Adipocyte (in vitro differentiated cells): ENCODE data around the gene ERGIC2.
"Not testable (repeated sequence)": the region's sequence is repeated elsewhere in the genome, so short reads cannot be mapped to it uniquely, and the experiment has no call there.

Experiments
- DNase-seq: peaks from one replicate; pipeline ENCODE4 v3.0.0-alpha.2; 2015; ENCODE audit warnings: low read depth
- H3K27me3 ChIP-seq: replicated peaks from 2 replicates; pipeline ENCODE4 v1.7.0; 2013; ENCODE audit warnings: mild to moderate bottlenecking, low read length, moderate library complexity; ENCODE audit not compliant: control insufficient read depth, insufficient read depth
- H3K36me3 ChIP-seq: 2 replicates; pipeline ENCODE4 v1.7.0; 2013; ENCODE audit warnings: low read length, mild to moderate bottlenecking, moderate library complexity; ENCODE audit not compliant: control insufficient read depth, insufficient read depth, severe bottlenecking
- H3K4me1 ChIP-seq: 2 replicates; pipeline ENCODE4 v1.7.0; 2013; ENCODE audit warnings: mild to moderate bottlenecking, low read length, moderate library complexity; ENCODE audit not compliant: control insufficient read depth, insufficient read depth
- H3K4me3 ChIP-seq: 2 replicates; pipeline ENCODE4 v1.7.0; 2013; ENCODE audit warnings: mild to moderate bottlenecking, low read length, moderate library complexity
- H3K9ac ChIP-seq: 2 replicates; pipeline ENCODE4 v1.7.0; 2013; ENCODE audit warnings: mild to moderate bottlenecking, low read length, moderate library complexity
- H3K9me3 ChIP-seq: 2 replicates; pipeline ENCODE4 v1.7.0; 2013; ENCODE audit warnings: mild to moderate bottlenecking, low read length, moderate library complexity; ENCODE audit not compliant: control insufficient read depth

Gene ERGIC2

GRCh38 chr12:29403991-29404390, 23.0 kb upstream of the ERGIC2 start:
- Histone ChIP-seq H3K27me3 (no peaks in the 10 kb centered on the region), H3K9ac (no peak overlapping the region), H3K4me3 (no peak overlapping the region), H3K36me3 (no peaks in the 10 kb centered on the region), H3K4me1 (no peaks in the 10 kb centered on the region), H3K9me3 (no peaks in the 10 kb centered on the region)
- no peak for DNase-seq

GRCh38 chr12:29402437-29402836, 21.5 kb upstream of the ERGIC2 start:
- H3K9me3 ChIP-seq = no peaks in the 10 kb centered on the region
- no peaks in the 10 kb centered on the region for H3K4me1 ChIP-seq
- no peaks in the 10 kb centered on the region for H3K36me3 ChIP-seq
- no peaks in the 10 kb centered on the region for H3K27me3 ChIP-seq
- H3K4me3 ChIP-seq = no peak overlapping the region
- DNase-seq = no peak
- H3K9ac ChIP-seq = no peak overlapping the region

GRCh38 chr12:29398495-29398894, 17.5 kb upstream of the ERGIC2 start:
- Histone ChIP-seq H3K4me3 (no peak overlapping the region), H3K4me1 (no peaks in the 10 kb centered on the region), H3K9ac (no peak overlapping the region), H3K27me3 (no peaks in the 10 kb centered on the region), H3K9me3 (no peaks in the 10 kb centered on the region), H3K36me3 (no peaks in the 10 kb centered on the region)
- no peak for DNase-seq

- no peaks in the 10 kb centered on the region for H3K9me3 ChIP-seq
- no peak overlapping the region for H3K4me3 ChIP-seq
- no peaks in the 10 kb centered on the region for H3K27me3 ChIP-seq
- DNase-seq = peak; percentile 28
- H3K9ac ChIP-seq = no peak overlapping the region
- H3K36me3 ChIP-seq = no peaks in the 10 kb centered on the region
- no peaks in the 10 kb centered on the region for H3K4me1 ChIP-seq
These were observed 15.8 kb upstream of the ERGIC2 start for GRCh38 chr12:29396774-29397173.

- no peaks in the 10 kb centered on the region for H3K9me3 ChIP-seq
- H3K36me3 ChIP-seq = no peaks in the 10 kb centered on the region
- no peak overlapping the region for H3K9ac ChIP-seq
- H3K4me1 ChIP-seq = no peaks in the 10 kb centered on the region
- H3K27me3 ChIP-seq = no peaks in the 10 kb centered on the region
- DNase-seq = no peak
- no peak overlapping the region for H3K4me3 ChIP-seq
These were observed 14.4 kb upstream of the ERGIC2 start for GRCh38 chr12:29395356-29395755.

GRCh38 chr12:29390419-29390818, 9.4 kb upstream of the ERGIC2 start:
- H3K36me3 ChIP-seq, H3K9ac ChIP-seq, DNase-seq, H3K9me3 ChIP-seq, H3K4me3 ChIP-seq, H3K27me3 ChIP-seq, H3K4me1 ChIP-seq: not testable (repeated sequence)

GRCh38 chr12:29389295-29389919, 8.4 kb upstream of the ERGIC2 start:
- no peak for DNase-seq
- Histone ChIP-seq H3K27me3 (no peaks in the 10 kb centered on the region), H3K4me1 (no peaks in the 10 kb centered on the region), H3K9me3 (no peaks in the 10 kb centered on the region), H3K4me3 (no peak overlapping the region), H3K36me3 (no peaks in the 10 kb centered on the region), H3K9ac (no peak overlapping the region)

- DNase-seq, H3K4me1 ChIP-seq, H3K36me3 ChIP-seq, H3K4me3 ChIP-seq, H3K27me3 ChIP-seq, H3K9ac ChIP-seq, H3K9me3 ChIP-seq: not testable (repeated sequence)
These were observed 5.2 kb upstream of the ERGIC2 start for GRCh38 chr12:29386084-29386680.

- not testable (repeated sequence) for H3K36me3 ChIP-seq, H3K27me3 ChIP-seq, DNase-seq, H3K4me3 ChIP-seq, H3K9me3 ChIP-seq, H3K4me1 ChIP-seq, H3K9ac ChIP-seq
These were observed 4.2 kb upstream of the ERGIC2 start for GRCh38 chr12:29385194-29385593.

- H3K4me3 ChIP-seq = no peak overlapping the region
- no peaks in the 10 kb centered on the region for H3K9me3 ChIP-seq
- no peak for DNase-seq
- no peaks in the 10 kb centered on the region for H3K27me3 ChIP-seq
- H3K4me1 ChIP-seq = peaks cover 12% of the 10 kb centered on the region
- H3K36me3 ChIP-seq = no peaks in the 10 kb centered on the region
- H3K9ac ChIP-seq = no peak overlapping the region
These were observed 1.3 kb upstream of the ERGIC2 start for GRCh38 chr12:29382251-29382650.

- H3K9ac ChIP-seq = no peak overlapping the region
- peaks cover 12% of the 10 kb centered on the region for H3K4me1 ChIP-seq
- no peaks in the 10 kb centered on the region for H3K9me3 ChIP-seq
- H3K4me3 ChIP-seq = no peak overlapping the region
- H3K27me3 ChIP-seq = no peaks in the 10 kb centered on the region
- no peak for DNase-seq
- peaks cover 4% of the 10 kb centered on the region for H3K36me3 ChIP-seq
These were observed 4.9 kb downstream of the ERGIC2 start for GRCh38 chr12:29376118-29376517.

- Histone ChIP-seq H3K4me1 (peaks cover 11% of the 10 kb centered on the region), H3K9me3 (no peaks in the 10 kb centered on the region), H3K27me3 (no peaks in the 10 kb centered on the region), H3K9ac (no peak overlapping the region), H3K36me3 (peaks cover 16% of the 10 kb centered on the region), H3K4me3 (no peak overlapping the region)
- no peak for DNase-seq
These were observed 6.1 kb downstream of the ERGIC2 start for GRCh38 chr12:29374913-29375312.
